Adrenal gland (tissue), 12 donors: ENCODE data around the gene RPL6. TPM values are rescaled to one million over a fixed set of nuclear protein-coding genes. Genes with fewer than 3 reads are reported as not detected.

ENCODE experiments used
- DNase-seq, 7 donors: peaks; one replicate each; pipeline ENCODE4 v3.0.0-alpha.2; 2019 to 2020
- H3K27ac ChIP-seq, 5 donors: fragments of 200-600 bp; sonication (generic) in 4 of 5; 1 replicate in 3 of 5; 2 replicates in 2 of 5; pipeline versions ENCODE4 v1.5.1 to v1.8.0; 2016 to 2020; ENCODE audit warnings: mild to moderate bottlenecking in 1 of 5
- H3K27me3 ChIP-seq: fragments of 200-600 bp; 2 replicates; pipeline ENCODE4 v1.8.0; 2021
- H3K36me3 ChIP-seq, 2 donors: fragments of 200-600 bp; replicated peaks in 1 of 2; 1 replicate in 1 of 2; 2 replicates in 1 of 2; pipeline versions ENCODE4 v1.5.1 to v1.8.0; 2018 to 2022
- H3K4me1 ChIP-seq, 2 donors: fragments of 200-600 bp; replicated peaks in 1 of 2; 1 replicate in 1 of 2; 2 replicates in 1 of 2; pipeline versions ENCODE4 v1.5.1 to v1.8.0; 2018 to 2021
- H3K4me3 ChIP-seq, 4 donors: fragments of 200-600 bp; sonication (generic) in 3 of 4; one replicate each; pipeline ENCODE4 v1.5.1; 2016 to 2018
- H3K9me3 ChIP-seq, 3 donors: fragments of 200-600 bp; sonication (generic) in 1 of 3; replicated peaks in 1 of 3; 1 replicate in 2 of 3; 2 replicates in 1 of 3; pipeline versions ENCODE4 v1.5.1 to v1.8.0; 2016 to 2021
- POLR2A ChIP-seq, 2 donors: fragments of 450-650 bp; IDR thresholded peaks; one replicate each; pipeline ENCODE4 v1.6.1; 2017; ENCODE audit warnings: antibody characterized with exemption in 2 of 2, mild to moderate bottlenecking in 2 of 2, moderate library complexity in 1 of 2
- WGBS, 4 donors: extraction: QIAGEN DNeasy Blood & Tissue Kit in 2 of 4; methylation state at CpG; one replicate each; pipeline versions ENCODE4 v1.1.5 to v1.1.7; 2013 to 2017; 5-methylcytosine and 5-hydroxymethylcytosine counted together
- intact Hi-C, 2 donors: fragments of 100-400 bp; cut with DNase I; formaldehyde crosslinking; loops; one replicate each; pipeline versions ENCODE4 v1.14.1 to v1.15.0; 2022 to 2023
- polyA plus RNA-seq, 3 donors: library from polyadenylated mRNA; stranded (reverse); fragments of 200-250 nt in 2 of 3; fragments of 350-450 nt in 1 of 3; fragmentation: Illumina TruSeq in 1 of 3; extraction: RNeasy Lipid Tissue Mini Kit (QIAGEN cat#74804) in 1 of 3; gene quantifications; one replicate each; pipeline ENCODE4 v1.2.3, GENCODE V29; 2013 to 2014
- total RNA-seq, 9 donors: library from RNA; depleted of rRNA in 4 of 9; stranded (reverse); fragments of >200 nt in 4 of 9; fragments of 120-200 nt in 1 of 9; fragmentation: NEBNext Ultra II Directional in 1 of 9; extraction: Animal tissue kit (Norgen Biotek cat#: 25700) in 1 of 9; gene quantifications; one replicate each; pipeline versions ENCODE4 v1.1.0 to v1.2.4, GENCODE V29; 2013 to 2023
- TF ChIP-seq, protein P1 (sequence below), 6 experiments: fragments of 450-650 bp in 4 of 6; fragments of 200-600 bp in 2 of 6; sonication (generic) in 1 of 6; IDR thresholded peaks; 1 replicate in 5 of 6; 2 replicates in 1 of 6; pipeline versions ENCODE4 v1.5.1 to v1.8.0; 2016 to 2021; ENCODE audit warnings: antibody characterized with exemption in 6 of 6, mild to moderate bottlenecking in 2 of 6, moderate library complexity in 1 of 6
- donor health status: healthy with polysubstance abuse.
- donor health status: Bipolar disorder and iron deficiency.
- donor health status: DM: yes; HTN: yes; CAD: no.
- donor health status: DM: no; HTN: no; CAD: no.
- donor health status: DM: no; HTN: no; CAD: no.
- donor health status: DM: yes; HTN: yes; CAD: no.

The RPL6 gene
- total and polyA plus RNA-seq, 12 donors = 976 to 2,265 (median 1,369) TPM

GRCh38 chr12:112370868-112371510 lies 38.4 kb downstream of the RPL6 start:
- Histone ChIP-seq H3K9me3 (no peaks in the 10 kb centered on the region), H3K4me3 (no peak overlapping the region), H3K27ac (no peak overlapping the region), H3K36me3 (no peaks in the 10 kb centered on the region), H3K4me1 (peaks cover 4 to 11% of the 10 kb centered on the region in 2 donors), H3K27me3 (no peaks in the 10 kb centered on the region)
- 82 to 87% (median 85%) methylated on average over 8 of the region's 8 CpGs for WGBS, 4 donors
- intact Hi-C loops = no loop called here
- no peak for TF ChIP-seq POLR2A (IDR thresholded peaks at IDR 0.05)
- TF ChIP-seq, protein P1, sequence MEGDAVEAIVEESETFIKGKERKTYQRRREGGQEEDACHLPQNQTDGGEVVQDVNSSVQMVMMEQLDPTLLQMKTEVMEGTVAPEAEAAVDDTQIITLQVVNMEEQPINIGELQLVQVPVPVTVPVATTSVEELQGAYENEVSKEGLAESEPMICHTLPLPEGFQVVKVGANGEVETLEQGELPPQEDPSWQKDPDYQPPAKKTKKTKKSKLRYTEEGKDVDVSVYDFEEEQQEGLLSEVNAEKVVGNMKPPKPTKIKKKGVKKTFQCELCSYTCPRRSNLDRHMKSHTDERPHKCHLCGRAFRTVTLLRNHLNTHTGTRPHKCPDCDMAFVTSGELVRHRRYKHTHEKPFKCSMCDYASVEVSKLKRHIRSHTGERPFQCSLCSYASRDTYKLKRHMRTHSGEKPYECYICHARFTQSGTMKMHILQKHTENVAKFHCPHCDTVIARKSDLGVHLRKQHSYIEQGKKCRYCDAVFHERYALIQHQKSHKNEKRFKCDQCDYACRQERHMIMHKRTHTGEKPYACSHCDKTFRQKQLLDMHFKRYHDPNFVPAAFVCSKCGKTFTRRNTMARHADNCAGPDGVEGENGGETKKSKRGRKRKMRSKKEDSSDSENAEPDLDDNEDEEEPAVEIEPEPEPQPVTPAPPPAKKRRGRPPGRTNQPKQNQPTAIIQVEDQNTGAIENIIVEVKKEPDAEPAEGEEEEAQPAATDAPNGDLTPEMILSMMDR (IDR thresholded peaks at IDR 0.05) = no peak
- no peak for DNase-seq

DNA sequence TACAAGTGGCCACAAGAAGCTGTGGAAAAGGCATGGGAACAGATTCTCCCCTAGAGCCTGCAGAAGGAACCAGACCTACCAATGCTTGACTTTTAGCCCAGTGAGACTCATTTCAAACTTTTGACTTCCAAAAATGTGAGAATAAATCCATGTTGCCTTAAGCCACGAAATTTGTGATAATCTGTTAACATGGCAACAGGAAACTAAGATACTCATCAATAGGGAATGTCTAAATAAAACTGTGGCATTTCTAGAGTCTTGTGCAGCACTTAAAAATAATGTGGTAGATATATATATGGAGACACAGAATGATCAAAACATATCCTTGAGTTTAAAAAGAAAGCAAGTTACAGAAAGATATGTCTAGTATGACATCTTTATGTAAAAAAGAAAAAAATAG lies 39.2 kb downstream of the RPL6 start:
- Histone ChIP-seq H3K4me1 (peaks cover 4 to 11% of the 10 kb centered on the region in 2 donors), H3K36me3 (no peaks in the 10 kb centered on the region), H3K27ac (no peak overlapping the region), H3K9me3 (no peaks in the 10 kb centered on the region), H3K27me3 (no peaks in the 10 kb centered on the region), H3K4me3 (no peak overlapping the region)
- intact Hi-C loops = no loop called here
- 34 to 39% (median 38%) methylated on average over 1 of the region's 1 CpG for WGBS, 4 donors
- TF ChIP-seq POLR2A (IDR thresholded peaks at IDR 0.05) = no peak
- TF ChIP-seq, protein P1 (IDR thresholded peaks at IDR 0.05) = no peak
- DNase-seq = no peak

- no peak for TF ChIP-seq POLR2A (IDR thresholded peaks at IDR 0.05)
- TF ChIP-seq, protein P1 (IDR thresholded peaks at IDR 0.05) = no peak
- WGBS, 4 donors = 66 to 83% (median 79%) methylated on average over 6 of the region's 6 CpGs
- H3K4me1 ChIP-seq = peaks cover 0 to 11% of the 10 kb centered on the region in 2 donors
- H3K27ac ChIP-seq = no peak overlapping the region
- H3K27me3 ChIP-seq = no peaks in the 10 kb centered on the region
- H3K9me3 ChIP-seq = no peaks in the 10 kb centered on the region
- intact Hi-C loops = no loop called here
- DNase-seq = no peak
- H3K4me3 ChIP-seq = no peak overlapping the region
- H3K36me3 ChIP-seq = no peaks in the 10 kb centered on the region
Observed at GRCh38 chr12:112368856-112369255, 40.5 kb downstream of the RPL6 start.

DNA sequence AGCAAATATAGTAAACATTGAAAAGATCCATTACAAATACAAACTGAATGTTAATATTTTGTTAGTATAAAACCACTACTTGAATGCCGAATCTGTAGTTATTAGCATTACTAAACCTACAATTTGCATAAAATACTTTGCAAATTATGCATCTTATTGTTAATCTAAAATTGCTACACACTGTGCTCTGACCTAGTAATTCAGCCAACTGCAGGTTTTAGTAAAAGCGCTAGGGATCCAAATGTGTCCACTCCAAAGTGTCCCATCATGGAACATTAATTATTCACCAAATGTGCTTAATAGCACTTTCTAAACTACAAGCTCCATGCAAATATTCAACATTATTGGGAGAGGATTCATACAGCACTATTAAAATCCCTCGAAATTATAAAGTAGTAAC lies 41.4 kb downstream of the RPL6 start:
- Histone ChIP-seq H3K4me3 (no peak overlapping the region), H3K9me3 (no peaks in the 10 kb centered on the region), H3K27me3 (no peaks in the 10 kb centered on the region), H3K4me1 (peaks cover 0 to 11% of the 10 kb centered on the region in 2 donors), H3K27ac (no peak overlapping the region), H3K36me3 (no peaks in the 10 kb centered on the region)
- TF ChIP-seq, protein P1 (IDR thresholded peaks at IDR 0.05) = no peak
- TF ChIP-seq POLR2A (IDR thresholded peaks at IDR 0.05) = no peak
- no peak for DNase-seq
- WGBS, 4 donors = 88 to 92% (median 91%) methylated on average over 3 of the region's 3 CpGs
- intact Hi-C loops = no loop called here
